Psoas muscle (tissue), 8 donors: ENCODE measurements around the gene CNTRL. TPM values are rescaled to one million over a fixed set of nuclear protein-coding genes. Genes with fewer than 3 reads are reported as not detected.

Experiments
- ATAC-seq, 4 donors: fragments of 200-7000 bp; cut with Tn5 transposase; one replicate each; pipeline ENCODE4 v1.9.1; 2020; ENCODE audit warnings: moderate library complexity in 3 of 4, mild to moderate bottlenecking in 2 of 4
- DNase-seq, 2 donors: peaks; one replicate each; pipeline ENCODE4 v3.0.0-alpha.2; 2020
- H3K27ac ChIP-seq: fragments of 200-600 bp; one replicate; pipeline ENCODE4 v1.8.0; 2022
- H3K27me3 ChIP-seq, 3 donors: fragments of 200-600 bp in 1 of 3; one replicate each; pipeline versions ENCODE4 v1.6.1 to v1.8.0; 2013 to 2022; ENCODE audit warnings: low read length in 2 of 3, mild to moderate bottlenecking in 2 of 3, moderate library complexity in 1 of 3; ENCODE audit not compliant: insufficient read depth in 3 of 3
- H3K36me3 ChIP-seq, 2 donors: fragments of 200-600 bp in 1 of 2; one replicate each; pipeline versions ENCODE4 v1.6.1 to v1.8.0; 2013 to 2022; ENCODE audit warnings: low read depth in 1 of 2, mild to moderate bottlenecking in 1 of 2, moderate library complexity in 1 of 2; ENCODE audit not compliant: insufficient read depth in 1 of 2
- H3K4me1 ChIP-seq: fragments of 200-600 bp; one replicate; pipeline ENCODE4 v1.8.0; 2022
- H3K4me3 ChIP-seq: fragments of 200-600 bp; one replicate; pipeline ENCODE4 v1.8.0; 2022; ENCODE audit warnings: mild to moderate bottlenecking
- H3K9me3 ChIP-seq: fragments of 200-600 bp; one replicate; pipeline ENCODE4 v1.8.0; 2022
- WGBS, 3 donors: extraction: QIAGEN DNeasy Blood & Tissue Kit; methylation state at CpG; one replicate each; pipeline versions ENCODE4 v1.1.6 to v1.1.7; 2013; 5-methylcytosine and 5-hydroxymethylcytosine counted together
- intact Hi-C, 2 donors: fragments of 100-400 bp; cut with DNase I; formaldehyde crosslinking; loops; one replicate each; pipeline versions ENCODE4 v1.11.0 to v1.14.2; 2022
- polyA plus RNA-seq, 3 donors: library from polyadenylated mRNA; stranded (reverse); fragments of 200-250 nt; gene quantifications; one replicate each; pipeline ENCODE4 v1.2.3, GENCODE V29; 2013
- total RNA-seq, 4 donors: library from RNA; stranded (reverse); fragmentation: NEBNext Ultra II Directional in 2 of 4; extraction: Animal tissue kit (Norgen Biotek cat#: 25700) in 2 of 4; gene quantifications; one replicate each; pipeline versions ENCODE4 v1.2.1 to v1.2.4, GENCODE V29; 2021 to 2023
- TF ChIP-seq, protein P1 (sequence below): fragments of 200-600 bp; IDR thresholded peaks from one replicate; pipeline ENCODE4 v1.8.0; 2022; ENCODE audit warnings: antibody characterized with exemption
- donor health status: healthy with polysubstance abuse.
- donor health status: DM: no; HTN: no; CAD: no; lungs with moderate emphysema.
- donor health status: Bipolar disorder and iron deficiency.
- donor health status: healthy.
- donor health status: DM: yes; HTN: yes; CAD: no.
- donor health status: DM: no; HTN: no; CAD: no.
- donor health status: DM: no; HTN: no; CAD: no.
- donor health status: DM: yes; HTN: yes; CAD: no.

CNTRL gene
- total and polyA plus RNA-seq, 7 donors: 1.00 to 2.4 (median 1.3) TPM

DNA sequence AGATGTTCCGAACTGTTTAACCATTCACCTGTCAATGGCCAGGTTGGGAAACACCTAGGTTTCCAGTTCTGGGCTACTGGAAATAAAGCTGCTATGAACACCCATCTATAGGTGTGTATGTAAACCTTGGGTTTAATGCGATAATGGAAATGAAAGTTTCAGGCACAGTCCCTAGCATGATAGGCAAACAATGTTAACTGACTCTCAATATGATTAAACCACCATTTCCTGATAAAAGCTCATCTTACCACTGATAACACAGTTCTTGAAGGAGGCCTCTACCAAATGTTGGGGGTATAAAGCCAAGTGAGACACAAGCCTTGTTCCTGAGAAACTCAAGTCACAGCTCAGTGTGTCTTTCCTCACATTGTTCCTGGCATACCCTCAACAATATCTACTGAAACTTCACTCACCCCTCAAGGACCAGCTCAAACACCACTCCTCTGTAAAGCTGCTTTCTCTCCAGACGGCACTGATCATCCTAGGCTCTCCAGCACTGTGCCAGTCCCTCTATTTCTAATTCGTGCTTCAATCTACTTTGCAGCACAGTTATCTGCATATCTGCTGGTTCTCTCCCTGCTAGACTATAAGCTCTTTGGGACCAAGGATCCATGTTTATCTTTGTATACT lies 111.1 kb downstream of the CNTRL start:
- ATAC-seq: no peak
- intact Hi-C loops: no loop called here
- Histone ChIP-seq H3K4me1 (peaks cover 33% of the 10 kb centered on the region), H3K4me3 (no peak overlapping the region), H3K27me3 (no peaks in the 10 kb centered on the region), H3K36me3 (peaks cover 0 to 47% of the 10 kb centered on the region in 2 donors), H3K27ac (no peak overlapping the region), H3K9me3 (no peaks in the 10 kb centered on the region)
- WGBS, 3 donors: 89 to 97% (median 90%) methylated on average over 4 of the region's 4 CpGs
- TF ChIP-seq, protein P1, sequence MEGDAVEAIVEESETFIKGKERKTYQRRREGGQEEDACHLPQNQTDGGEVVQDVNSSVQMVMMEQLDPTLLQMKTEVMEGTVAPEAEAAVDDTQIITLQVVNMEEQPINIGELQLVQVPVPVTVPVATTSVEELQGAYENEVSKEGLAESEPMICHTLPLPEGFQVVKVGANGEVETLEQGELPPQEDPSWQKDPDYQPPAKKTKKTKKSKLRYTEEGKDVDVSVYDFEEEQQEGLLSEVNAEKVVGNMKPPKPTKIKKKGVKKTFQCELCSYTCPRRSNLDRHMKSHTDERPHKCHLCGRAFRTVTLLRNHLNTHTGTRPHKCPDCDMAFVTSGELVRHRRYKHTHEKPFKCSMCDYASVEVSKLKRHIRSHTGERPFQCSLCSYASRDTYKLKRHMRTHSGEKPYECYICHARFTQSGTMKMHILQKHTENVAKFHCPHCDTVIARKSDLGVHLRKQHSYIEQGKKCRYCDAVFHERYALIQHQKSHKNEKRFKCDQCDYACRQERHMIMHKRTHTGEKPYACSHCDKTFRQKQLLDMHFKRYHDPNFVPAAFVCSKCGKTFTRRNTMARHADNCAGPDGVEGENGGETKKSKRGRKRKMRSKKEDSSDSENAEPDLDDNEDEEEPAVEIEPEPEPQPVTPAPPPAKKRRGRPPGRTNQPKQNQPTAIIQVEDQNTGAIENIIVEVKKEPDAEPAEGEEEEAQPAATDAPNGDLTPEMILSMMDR: no peak
- DNase-seq: no peak

DNA sequence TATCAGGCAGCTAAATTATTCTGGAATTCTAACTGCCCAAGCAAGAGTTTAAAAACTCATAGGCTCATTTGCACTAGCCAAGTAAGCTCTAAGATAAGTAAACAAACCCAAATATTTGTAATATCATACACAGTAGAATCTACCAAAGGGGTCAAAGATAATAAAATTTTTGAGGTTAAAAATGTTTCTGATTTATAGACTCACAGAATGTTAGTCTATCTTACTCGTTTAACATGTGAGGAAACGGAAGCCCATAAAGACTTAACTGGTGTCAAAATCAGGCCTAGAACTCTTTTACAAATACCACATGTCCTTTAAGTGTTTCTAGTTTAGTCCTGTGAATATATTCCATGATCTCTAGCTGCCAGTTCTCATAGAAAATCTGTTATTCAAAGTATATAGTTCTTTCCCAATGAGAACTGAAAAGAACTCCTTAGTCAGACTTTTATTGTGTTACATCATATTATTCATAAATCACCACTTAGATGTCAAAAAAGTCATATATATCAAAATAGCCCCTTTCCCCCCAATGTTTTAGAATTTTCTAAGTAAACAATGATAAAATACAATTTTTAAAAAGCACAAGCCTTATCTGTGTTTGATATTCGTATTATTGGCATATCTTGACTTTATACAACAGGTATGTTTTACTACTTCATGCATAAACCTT lies 113.0 kb downstream of the CNTRL start:
- ATAC-seq (no peak), DNase-seq (no peak)
- Histone ChIP-seq H3K4me3 (no peak overlapping the region), H3K9me3 (no peaks in the 10 kb centered on the region), H3K4me1 (peaks cover 49% of the 10 kb centered on the region), H3K36me3 (peaks cover 0 to 28% of the 10 kb centered on the region in 2 donors), H3K27me3 (no peaks in the 10 kb centered on the region), H3K27ac (no peak overlapping the region)
- intact Hi-C loops: no loop called here
- WGBS, 3 donors: 76 to 82% (median 77%) methylated on average over 3 of the region's 3 CpGs
- TF ChIP-seq, protein P1: no peak

DNA sequence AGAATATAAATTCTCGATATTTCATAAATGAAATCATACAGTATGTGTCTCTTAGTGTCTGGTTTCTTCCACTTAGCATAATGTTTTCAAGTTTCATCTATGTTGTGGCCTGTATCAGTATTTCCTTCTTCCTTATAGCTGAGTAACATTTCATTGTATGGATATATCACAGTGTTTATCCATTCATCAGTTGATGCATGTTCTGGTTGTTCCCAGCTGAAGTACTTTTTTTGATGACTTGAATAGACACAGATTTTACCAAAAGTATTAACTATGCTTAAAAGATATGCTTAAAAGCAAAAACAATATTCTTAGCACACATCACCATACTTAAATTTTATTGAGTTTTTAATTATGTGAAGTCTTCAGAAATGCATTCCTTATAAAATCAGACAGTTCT lies 114.3 kb downstream of the CNTRL start:
- WGBS, 3 donors: 88 to 95% (median 92%) methylated on average over 1 of the region's 1 CpG
- H3K36me3 ChIP-seq: peaks cover 0 to 22% of the 10 kb centered on the region in 2 donors
- TF ChIP-seq, protein P1: no peak
- peaks cover 48% of the 10 kb centered on the region for H3K4me1 ChIP-seq
- ATAC-seq (no peak), DNase-seq (no peak)
- intact Hi-C loops: no loop called here
- no peak overlapping the region for H3K27ac ChIP-seq
- H3K9me3 ChIP-seq: no peaks in the 10 kb centered on the region
- H3K27me3 ChIP-seq: no peaks in the 10 kb centered on the region
- H3K4me3 ChIP-seq: no peak overlapping the region

DNA sequence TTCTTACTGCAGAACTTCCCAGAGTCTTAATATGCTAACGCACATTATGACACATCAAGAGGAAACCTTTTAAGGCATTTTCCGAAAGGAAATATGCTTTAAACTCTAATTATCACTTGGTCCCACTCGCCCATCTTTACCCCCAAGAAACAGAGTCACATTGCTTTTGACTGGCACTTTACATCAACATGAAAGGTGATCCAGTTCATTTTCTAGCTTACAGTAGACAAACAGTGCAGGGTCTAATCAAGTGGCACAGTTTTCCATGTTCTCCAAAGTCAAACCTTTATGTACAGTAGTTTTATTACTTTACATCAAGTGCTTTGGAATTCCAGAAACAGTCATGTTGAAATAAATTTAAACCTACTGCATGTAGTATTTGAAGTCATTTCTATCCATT lies 114.9 kb downstream of the CNTRL start:
- ATAC-seq (no peak), DNase-seq (no peak)
- intact Hi-C loops: no loop called here
- H3K4me3 ChIP-seq: no peak overlapping the region
- WGBS, 3 donors: 91 to 92% (median 91%) methylated on average over 3 of the region's 3 CpGs
- TF ChIP-seq, protein P1: no peak
- no peaks in the 10 kb centered on the region for H3K27me3 ChIP-seq
- peaks cover 0 to 22% of the 10 kb centered on the region in 2 donors for H3K36me3 ChIP-seq
- H3K4me1 ChIP-seq: peaks cover 47% of the 10 kb centered on the region
- H3K9me3 ChIP-seq: no peaks in the 10 kb centered on the region
- no peak overlapping the region for H3K27ac ChIP-seq
